ENCODE measurements around the gene TLE3. TPM values are rescaled to one million over a fixed set of nuclear protein-coding genes. Genes with fewer than 3 reads are reported as not detected.
A peak's percentile ranks its signal among the peaks of the same experiment; 100 is the strongest.

The TLE3 gene
- polyA plus RNA-seq, 2 of the 4 experiments (the other 2 are of a cell fraction), result 4.6 to 5.3 TPM

GRCh38 chr15:70100474-70101341, 3.0 kb upstream of the TLE3 start:
- Histone ChIP-seq H3K4me3 (peak overlapping the region; percentile 31), H3K4me2 (peak overlapping the region; percentile 99), H3K27ac (peak overlapping the region; percentile 52 to 77), H3K4me1 (peaks cover 43% of the 10 kb centered on the region), H3K9me3 (no peaks in the 10 kb centered on the region)
- CTCF ChIA-PET, result interaction anchor here (0.9 to 8.6 kb wide), 17 partner anchors 9 to 626 kb away, joined by 3 to 59 read pairs (median 4); no protein-coding TSS in a partner anchor
- POLR2A ChIA-PET, result no interaction called here
- TF ChIP-seq EHMT2 (IDR thresholded peaks at IDR 0.05; ENCODE audit: low read depth), result no peak
- TF ChIP-seq POLR2AphosphoS2 (conservative IDR thresholded peaks at IDR 0.05; ENCODE audit: low read length), result no peak
- TF ChIP-seq ZFP36 (IDR thresholded peaks at IDR 0.05; ENCODE audit: borderline replicate concordance, partially characterized antibody), result no peak
- no peak for TF ChIP-seq HOXA7 (CRISPR knock-in tag; IDR thresholded peaks at IDR 0.05)
- no peak for TF ChIP-seq TP53 (CRISPR knock-in tag; IDR thresholded peaks at IDR 0.05)
- peak; percentile 35 for TF ChIP-seq CTCF (IDR thresholded peaks at IDR 0.05)
- TF ChIP-seq EP300 (IDR thresholded peaks at IDR 0.05), result no peak
- no peak for TF ChIP-seq JUNB (IDR thresholded peaks at IDR 0.05)
- TF ChIP-seq FOSL2 (IDR thresholded peaks at IDR 0.05), result no peak
- TF ChIP-seq FOSL2 (CRISPR knock-in tag; IDR thresholded peaks at IDR 0.05), result no peak
- peak; percentile 72 for TF ChIP-seq MAX (IDR thresholded peaks at IDR 0.05)
- TF ChIP-seq GATA3 (IDR thresholded peaks at IDR 0.05; ENCODE audit: borderline replicate concordance), result 0 out of 2 replicates have a peak, but pooled peaks have one; percentile 27
- TF ChIP-seq MYC (IDR thresholded peaks at IDR 0.05; ENCODE audit: borderline replicate concordance, low read length), result no peak
- TF ChIP-seq NFE2L2 (conservative IDR thresholded peaks at IDR 0.05; ENCODE audit: low read length), result no peak
- 0 out of 2 replicates have a peak, but pooled peaks have one; percentile 42 for TF ChIP-seq KDM1A (IDR thresholded peaks at IDR 0.05; ENCODE audit: low read depth)
- TF ChIP-seq RCOR1 (IDR thresholded peaks at IDR 0.05; ENCODE audit: low read depth, low read length), result no peak
- no peak for TF ChIP-seq BCL3 (IDR thresholded peaks at IDR 0.05)
- 0 out of 4 replicates have a peak, but pooled peaks of 1 of the 2 experiments have one; percentile 19 for TF ChIP-seq CEBPB (IDR thresholded peaks at IDR 0.05)
- TF ChIP-seq ZNF302 (CRISPR knock-in tag; IDR thresholded peaks at IDR 0.05), result no peak
- peak; percentile 42; the same call in 2 of the 3 replicates for TF ChIP-seq SMC3 (IDR thresholded peaks at IDR 0.05)
- peak; percentile 74; the same call in 1 of the 2 replicates for TF ChIP-seq CHD4 (IDR thresholded peaks at IDR 0.05; ENCODE audit: borderline replicate concordance)
- TF ChIP-seq HOXB13 (CRISPR knock-in tag; IDR thresholded peaks at IDR 0.05; ENCODE audit: low read depth), result no peak
- peak; percentile 65; the same call in 1 of the 2 replicates for TF ChIP-seq E2F6 (IDR thresholded peaks at IDR 0.05; ENCODE audit: borderline replicate concordance, low read depth)
- no peak for TF ChIP-seq USF2 (IDR thresholded peaks at IDR 0.05)
- no peak for TF ChIP-seq CBX8 (IDR thresholded peaks at IDR 0.05)
- no peak for TF ChIP-seq REST (IDR thresholded peaks at IDR 0.05)
- no peak for TF ChIP-seq HES2 (IDR thresholded peaks at IDR 0.05)
- no peak for TF ChIP-seq FOSB (CRISPR knock-in tag; IDR thresholded peaks at IDR 0.05)
- 27% methylated on average over 44 of the region's 54 CpGs for WGBS (ENCODE audit: missing lambda C conversion rate)
- ATAC-seq, result peak; percentile 11 to 46; a peak in 5 of 6 replicates
- DNase-seq (ENCODE audit: low read depth in 1 of 2, low spot score in 1 of 2), result peak; percentile 50 to 58
- no peak for FAIRE-seq

Measured in A549 (cell line).